ENCODE results near the gene ADGRG7.
"Not testable (repeated sequence)": the region's sequence is repeated elsewhere in the genome, so short reads cannot be mapped to it uniquely, and the experiment has no call there.

The ADGRG7 gene

DNA sequence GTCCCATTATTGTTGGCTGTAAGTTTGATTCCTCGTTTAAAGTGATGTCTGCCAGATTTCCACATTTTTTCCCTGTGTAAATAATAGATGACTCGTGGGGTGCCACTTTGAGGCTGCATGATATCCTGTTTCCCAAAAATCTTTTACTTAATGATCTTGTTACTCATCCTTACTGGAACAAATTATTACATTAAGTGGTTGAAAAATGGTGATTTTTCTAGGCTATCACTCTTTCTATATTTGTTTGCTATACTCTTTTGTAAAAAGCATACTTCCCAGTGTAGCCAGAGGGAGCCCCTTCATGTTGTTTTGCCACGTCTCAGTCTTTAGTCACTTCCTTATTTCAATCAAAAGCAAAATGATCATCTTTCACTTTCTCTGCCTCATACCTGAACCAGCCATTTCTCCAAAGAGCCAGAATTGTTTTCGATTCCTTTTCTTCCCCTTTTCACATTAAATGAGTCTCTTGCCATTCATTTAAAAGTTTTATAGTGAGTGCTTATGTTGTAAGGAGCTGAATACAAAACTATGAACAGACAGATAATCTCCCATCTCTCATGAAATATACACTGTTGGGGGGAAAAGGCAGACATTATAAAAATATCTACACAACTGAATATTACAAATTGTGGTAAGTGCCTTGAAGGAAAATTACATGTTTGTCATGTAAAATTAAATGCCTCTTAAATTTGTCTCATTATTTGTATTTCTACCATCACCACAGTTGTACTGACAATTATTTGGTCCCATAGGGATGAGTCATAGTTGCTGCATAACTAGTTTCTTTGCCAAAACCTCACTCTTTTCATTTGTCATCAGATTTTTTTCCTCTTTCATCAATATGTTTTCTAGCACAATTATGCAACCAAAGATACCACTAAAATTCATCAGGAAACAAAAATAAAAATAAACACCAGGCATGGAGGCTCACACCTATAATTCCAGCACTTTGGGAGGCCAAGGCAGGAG, 41.5 kb downstream of the ADGRG7 start:
- no peak for DNase-seq

DNA sequence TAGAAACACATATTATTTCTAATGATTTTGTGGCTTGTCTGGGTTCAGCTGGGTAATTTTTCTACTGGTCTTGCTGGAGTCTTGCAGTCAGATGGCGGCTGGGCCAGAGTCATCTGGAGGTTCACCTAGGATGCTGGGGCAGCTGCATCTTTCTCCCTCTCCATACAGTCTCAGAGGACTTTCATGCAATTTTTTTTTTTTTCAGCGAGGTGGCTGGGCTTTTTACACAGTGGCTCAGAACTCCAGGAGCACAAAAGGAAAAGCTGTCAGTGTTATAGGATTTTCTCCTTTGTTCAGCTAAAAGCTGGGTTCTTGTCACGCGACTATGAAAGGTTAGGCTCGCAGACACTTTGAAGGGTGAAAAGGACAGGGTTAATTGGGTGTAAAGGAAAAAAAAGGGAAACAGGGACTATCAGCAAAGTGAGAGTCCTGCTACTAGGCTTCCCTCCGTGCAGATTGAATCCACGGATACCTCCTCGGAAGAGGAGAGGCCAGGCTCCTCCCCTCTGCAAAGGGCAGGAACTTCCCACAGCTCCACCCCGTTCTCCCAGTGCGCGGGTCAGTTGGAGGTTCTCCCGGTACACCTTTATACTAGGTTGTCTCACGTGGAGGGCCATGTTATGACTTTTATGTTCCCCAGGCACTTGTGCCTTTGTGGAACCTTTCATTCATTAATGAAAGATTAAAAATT, 44.3 kb downstream of the ADGRG7 start:
- no peak for DNase-seq

- DNase-seq, result no peak
Observed at GRCh38 chr3:100656945-100657344, 47.5 kb downstream of the ADGRG7 start.

DNA sequence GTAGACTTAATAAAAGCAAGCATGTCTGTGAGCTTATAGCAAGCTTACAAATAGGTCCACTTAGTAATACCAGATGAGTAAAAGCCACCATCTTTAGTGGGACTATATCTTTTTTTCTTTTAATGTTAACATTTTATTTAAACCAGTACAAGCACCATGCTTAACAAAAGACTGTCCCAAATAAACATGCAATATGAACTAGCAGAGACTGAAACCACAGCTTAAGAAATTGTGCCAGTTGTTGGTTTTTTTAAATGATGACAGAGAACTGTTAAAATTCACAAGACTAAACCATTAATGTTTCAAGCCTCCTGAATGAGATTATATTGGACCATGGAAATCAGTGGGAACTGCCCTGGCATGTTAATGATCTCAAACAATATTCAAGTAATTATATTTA, 51.9 kb downstream of the ADGRG7 start:
- DNase-seq, result not testable (repeated sequence)

DNA sequence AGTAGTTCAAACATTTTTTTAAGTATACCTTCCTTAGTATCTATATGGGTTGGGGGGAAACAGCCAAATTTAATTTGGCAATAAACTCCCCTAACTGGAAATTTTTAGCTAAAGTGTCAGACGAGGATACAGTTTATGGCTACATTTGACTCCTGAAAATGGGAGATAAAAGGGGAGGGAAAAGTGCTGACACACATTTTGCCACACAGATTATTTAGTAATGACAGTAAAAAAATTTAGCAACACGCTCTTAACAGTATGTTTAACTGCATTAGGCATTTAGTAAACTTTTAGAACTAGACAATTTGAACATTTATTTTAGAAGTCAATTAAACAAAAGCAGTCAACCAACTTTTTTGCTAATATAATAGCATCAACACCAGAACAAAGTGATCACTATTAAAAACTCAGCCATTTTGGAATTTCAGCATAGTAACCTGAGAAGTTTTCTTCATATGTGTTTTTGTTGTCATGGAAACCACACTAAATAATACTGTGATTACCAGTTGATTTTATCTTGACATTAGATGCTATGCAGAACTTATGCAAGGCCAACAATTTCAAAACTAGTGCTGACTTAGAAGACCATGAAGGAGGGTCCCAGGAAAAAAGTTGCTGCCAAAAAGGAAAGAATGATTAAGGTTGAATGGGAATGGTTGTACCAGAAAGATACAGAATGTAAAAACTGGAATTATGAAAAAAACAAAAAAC, 52.9 kb downstream of the ADGRG7 start:
- no peak for DNase-seq

DNA sequence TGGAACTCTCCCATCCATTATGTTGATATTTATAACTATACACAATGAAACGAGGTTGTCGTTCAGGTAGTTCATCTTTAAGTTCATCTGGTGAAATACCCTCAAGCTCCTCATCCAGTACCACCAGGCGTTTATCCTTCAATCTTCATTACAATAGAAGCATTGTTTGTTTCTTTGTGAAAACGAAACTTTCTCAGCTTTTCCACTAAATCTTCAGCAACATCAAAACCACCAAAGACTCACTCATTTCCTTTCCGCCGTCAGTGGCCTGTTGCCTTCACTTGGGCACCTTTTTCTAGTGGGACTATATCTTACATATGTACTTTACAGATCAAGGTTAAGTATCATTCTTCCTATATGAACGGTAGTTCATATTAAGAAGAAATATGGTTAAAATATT, 55.8 kb downstream of the ADGRG7 start:
- DNase-seq, result no peak

DNA sequence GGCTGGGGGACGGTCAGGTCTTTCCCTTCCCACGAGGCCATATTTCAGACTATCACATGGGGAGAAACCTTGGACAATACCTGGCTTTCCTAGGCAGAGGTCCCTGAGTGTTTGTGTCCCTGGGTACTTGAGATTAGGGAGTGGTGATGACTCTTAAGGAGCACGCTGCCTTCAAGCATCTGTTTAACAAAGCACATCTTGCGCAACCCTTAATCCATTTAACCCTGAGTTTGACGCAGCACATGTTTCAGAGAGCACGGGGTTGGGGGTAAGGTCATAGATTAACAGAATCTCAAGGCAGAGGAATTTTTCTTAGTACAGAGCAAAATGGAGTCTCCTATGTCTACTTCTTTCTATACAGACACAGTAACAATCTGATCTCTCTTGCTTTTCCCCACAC, 57.3 kb downstream of the ADGRG7 start:
- DNase-seq, result not testable (repeated sequence)

GRCh38 chr3:100667316-100667715, 57.9 kb downstream of the ADGRG7 start:
- not testable (repeated sequence) for DNase-seq

- DNase-seq, result not testable (repeated sequence)
Observed at GRCh38 chr3:100670995-100671394, 61.6 kb downstream of the ADGRG7 start.

DNA sequence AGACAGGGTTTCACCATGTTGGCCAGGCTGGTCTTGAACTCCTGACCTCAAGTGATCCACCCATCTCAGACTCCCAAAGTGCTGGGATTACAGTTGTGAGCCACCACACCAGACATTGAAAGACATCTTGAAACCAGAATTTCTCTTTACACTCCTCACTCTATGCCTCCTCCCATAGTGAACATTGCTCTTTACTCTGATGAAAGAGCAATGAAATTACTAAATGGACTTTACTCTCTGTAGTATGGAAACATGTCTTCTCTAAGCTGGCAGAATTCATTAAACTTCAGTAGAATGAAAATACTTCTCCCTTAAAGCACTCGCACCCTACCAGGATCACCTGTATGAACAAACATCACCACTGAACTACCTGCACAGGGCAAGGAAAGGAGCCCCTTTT, 72.1 kb downstream of the ADGRG7 start:
- no peak for DNase-seq

DNA sequence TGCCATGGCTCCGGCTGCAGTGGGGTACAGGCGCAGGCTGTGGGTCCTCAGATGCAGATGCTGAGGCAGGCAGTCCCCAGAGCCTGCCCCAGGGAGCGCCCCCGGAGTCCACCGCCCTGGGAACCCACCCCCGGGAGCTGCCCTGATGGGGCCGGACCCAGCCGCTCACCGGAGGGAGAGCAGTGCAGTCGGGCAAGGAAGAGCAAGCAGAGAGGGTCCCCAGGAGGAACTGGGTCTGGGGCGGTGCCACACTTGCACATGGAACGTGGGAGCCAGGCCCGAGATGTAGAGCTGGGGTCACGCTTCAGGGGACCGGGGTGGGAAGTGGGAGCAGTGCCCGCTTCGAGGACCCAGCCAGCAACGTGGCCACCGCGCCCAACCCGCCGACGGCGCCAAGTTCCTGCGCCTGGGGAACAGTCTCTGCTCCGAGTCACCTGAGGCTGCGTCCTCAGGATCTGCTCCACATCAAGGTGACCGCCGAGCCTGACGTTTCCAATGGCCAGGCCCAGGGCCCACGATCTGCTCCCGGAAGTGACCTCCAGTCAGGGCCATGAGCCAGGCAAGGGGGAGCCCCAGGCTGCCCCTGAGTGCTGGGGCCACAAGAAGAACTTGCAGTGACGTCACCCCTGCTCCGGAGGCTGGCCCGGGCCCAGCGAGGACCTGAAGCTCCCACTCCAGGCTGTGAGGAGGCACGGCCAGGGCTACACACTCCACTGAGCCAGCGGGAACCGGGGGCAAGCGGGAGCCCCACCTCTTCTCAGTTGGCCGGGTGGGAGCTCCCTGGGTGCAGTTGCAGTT, 72.9 kb downstream of the ADGRG7 start:
- DNase-seq, result no peak

GRCh38 chr3:100682854-100683760, 73.7 kb downstream of the ADGRG7 start:
- DNase-seq, result no peak

DNA sequence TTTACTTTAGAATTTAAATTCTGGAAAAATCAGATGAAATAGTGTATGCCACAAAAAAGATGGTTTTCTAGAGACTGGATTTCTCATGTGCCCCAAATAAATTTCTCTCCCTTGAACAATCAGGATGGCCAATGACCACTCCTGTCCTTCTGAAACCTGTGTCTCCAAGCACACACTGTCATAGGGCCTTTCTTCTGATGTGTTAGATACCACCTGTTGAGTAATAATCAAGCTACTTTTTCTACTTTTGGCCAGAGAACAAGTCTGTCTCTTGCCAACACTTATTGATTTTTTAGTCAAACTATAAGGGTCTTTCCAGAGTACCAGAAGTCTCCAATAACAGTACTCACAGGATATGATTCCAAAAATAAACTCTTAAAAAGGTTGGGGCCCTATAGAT, 83.8 kb downstream of the ADGRG7 start:
- no peak for DNase-seq

DNA sequence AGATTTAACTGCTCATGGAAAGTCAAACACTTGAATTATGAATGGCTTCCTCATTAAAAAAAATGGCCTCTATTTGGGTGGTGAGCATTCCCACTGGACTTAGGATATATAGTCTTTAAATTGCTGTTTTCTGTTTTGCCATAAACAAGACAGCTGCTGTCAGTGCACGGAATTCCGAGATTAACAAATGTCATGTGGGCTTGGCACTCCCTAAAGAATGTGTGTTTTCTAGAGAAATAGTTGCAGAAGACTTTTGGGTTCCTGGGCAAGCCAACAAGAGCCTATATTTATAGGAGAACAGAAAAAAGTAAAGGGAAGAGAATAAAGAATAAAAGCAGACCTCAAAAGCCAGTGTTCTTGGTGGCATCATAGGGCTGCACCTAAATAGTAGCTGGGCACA, 86.3 kb downstream of the ADGRG7 start:
- no peak for DNase-seq

DNA sequence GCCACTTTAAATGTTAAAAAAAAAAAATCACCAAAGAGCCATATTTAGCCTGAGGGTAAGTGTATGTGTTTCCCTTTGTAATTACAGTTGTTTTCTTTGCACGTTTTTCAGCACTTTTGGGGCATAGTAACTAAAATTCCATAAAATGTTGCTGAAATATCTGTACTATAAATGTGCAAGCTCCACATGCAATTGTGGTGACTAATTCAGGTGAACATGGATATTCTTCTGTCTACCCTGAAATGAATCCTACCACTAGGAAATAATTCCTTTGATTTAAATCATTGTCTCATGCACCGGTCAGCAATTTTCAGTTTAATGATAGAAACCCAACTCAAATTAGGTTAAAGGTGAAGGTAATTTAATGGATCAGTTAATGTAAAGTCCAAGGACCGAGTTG, 86.8 kb downstream of the ADGRG7 start:
- DNase-seq, result no peak

DNA sequence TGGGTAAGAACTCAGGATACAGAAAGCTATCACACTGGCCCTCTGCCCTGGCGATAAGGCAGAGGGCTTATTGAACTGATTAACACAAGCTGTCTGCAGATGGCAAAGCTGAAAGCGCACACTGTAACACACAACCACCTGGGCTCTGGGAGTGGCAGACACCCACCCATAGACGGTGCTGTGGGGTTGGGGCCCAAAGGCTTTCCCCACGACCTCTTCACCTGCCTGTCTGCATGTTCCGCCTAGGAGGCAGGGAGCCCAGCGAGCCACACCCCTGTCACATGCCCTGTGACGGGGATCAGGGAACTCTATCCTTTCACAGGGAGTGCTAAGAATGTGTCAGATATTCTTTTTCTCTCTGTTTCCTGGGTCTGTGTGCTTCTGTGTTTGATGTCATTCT, 87.8 kb downstream of the ADGRG7 start:
- no peak for DNase-seq

- DNase-seq, result no peak
Observed at GRCh38 chr3:100697723-100698285, 88.4 kb downstream of the ADGRG7 start.

- DNase-seq, result no peak
Observed at GRCh38 chr3:100698736-100699135, 89.3 kb downstream of the ADGRG7 start.

GRCh38 chr3:100700708-100701107, 91.3 kb downstream of the ADGRG7 start:
- DNase-seq, result no peak

- DNase-seq, result no peak
Observed at GRCh38 chr3:100702082-100702979, 92.9 kb downstream of the ADGRG7 start.
